ENCODE results near the gene ETS2.

ETS2 gene

DNA sequence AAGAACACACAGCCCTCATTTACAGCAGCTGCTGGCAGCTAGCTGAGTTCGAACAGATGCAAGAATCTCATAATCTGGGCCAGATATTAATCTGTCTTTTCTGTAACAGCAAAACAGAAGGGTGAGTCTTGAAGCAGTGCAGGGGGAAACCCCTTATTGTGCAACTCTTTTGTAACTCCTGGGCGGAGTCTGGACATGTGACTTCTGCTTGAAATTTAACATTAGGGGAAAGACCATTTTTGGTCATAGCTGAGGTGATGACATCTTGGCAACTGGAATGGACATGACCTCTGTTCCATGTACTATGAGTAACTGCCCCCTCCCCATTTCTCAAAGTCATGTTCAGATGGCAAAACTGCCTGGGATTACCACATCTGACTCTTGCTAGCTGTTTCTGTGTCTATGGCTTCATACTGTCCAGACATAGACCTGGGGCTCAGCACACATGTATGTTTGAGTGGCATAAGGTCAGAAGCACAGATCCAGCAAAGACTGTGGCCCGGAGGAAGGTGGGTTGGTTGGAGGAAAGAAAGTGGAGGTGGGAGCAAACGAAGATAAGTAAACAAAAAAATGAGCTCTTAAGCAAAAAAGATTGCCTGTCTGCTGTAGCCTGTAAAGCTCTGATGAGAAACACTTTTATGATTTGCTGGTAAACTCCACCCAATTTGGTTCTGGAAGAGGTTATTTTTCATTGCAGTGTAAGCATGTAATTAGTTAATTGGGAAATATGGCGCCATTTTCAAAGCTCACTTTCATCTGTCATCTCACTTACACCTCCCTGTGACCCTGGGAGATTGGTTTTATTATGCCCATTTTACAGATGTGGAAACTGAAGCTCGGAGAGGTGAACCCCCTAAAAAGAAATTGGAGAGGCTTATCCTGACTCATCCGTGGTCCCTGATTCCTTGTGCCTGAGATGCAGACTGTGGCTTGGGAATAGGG lies 26.1 kb downstream of the ETS2 start:
- peak; percentile 27; the same call in 1 of the 3 replicates for ATAC-seq
- TF ChIP-seq ZNF70 (CRISPR knock-in tag; IDR thresholded peaks at IDR 0.05) (no peak), ZNF565 (CRISPR knock-in tag; conservative IDR thresholded peaks at IDR 0.05; ENCODE audit: low read depth) (no peak), ZFP3 (CRISPR knock-in tag; IDR thresholded peaks at IDR 0.05) (no peak), TOX (CRISPR knock-in tag; IDR thresholded peaks at IDR 0.05; ENCODE audit: borderline replicate concordance) (no peak), TCF4 (CRISPR knock-in tag; IDR thresholded peaks at IDR 0.05; ENCODE audit: borderline replicate concordance) (no peak), BACH2 (CRISPR knock-in tag; IDR thresholded peaks at IDR 0.05; ENCODE audit: borderline replicate concordance) (no peak), POU6F1 (CRISPR knock-in tag; IDR thresholded peaks at IDR 0.05; ENCODE audit: borderline replicate concordance, low read depth) (no peak), CSRNP3 (CRISPR knock-in tag; IDR thresholded peaks at IDR 0.05) (no peak), ISL1 (CRISPR knock-in tag; IDR thresholded peaks at IDR 0.05) (no peak), ZFP30 (CRISPR knock-in tag; IDR thresholded peaks at IDR 0.05) (no peak), SNAI2 (CRISPR knock-in tag; IDR thresholded peaks at IDR 0.05) (no peak), ZC3H10 (CRISPR knock-in tag; IDR thresholded peaks at IDR 0.05) (no peak), ARNTL (CRISPR knock-in tag; IDR thresholded peaks at IDR 0.05; ENCODE audit: borderline replicate concordance, low read depth) (no peak), GLIS3 (CRISPR knock-in tag; IDR thresholded peaks at IDR 0.05) (no peak)
- TF ChIP-seq, protein P1, sequence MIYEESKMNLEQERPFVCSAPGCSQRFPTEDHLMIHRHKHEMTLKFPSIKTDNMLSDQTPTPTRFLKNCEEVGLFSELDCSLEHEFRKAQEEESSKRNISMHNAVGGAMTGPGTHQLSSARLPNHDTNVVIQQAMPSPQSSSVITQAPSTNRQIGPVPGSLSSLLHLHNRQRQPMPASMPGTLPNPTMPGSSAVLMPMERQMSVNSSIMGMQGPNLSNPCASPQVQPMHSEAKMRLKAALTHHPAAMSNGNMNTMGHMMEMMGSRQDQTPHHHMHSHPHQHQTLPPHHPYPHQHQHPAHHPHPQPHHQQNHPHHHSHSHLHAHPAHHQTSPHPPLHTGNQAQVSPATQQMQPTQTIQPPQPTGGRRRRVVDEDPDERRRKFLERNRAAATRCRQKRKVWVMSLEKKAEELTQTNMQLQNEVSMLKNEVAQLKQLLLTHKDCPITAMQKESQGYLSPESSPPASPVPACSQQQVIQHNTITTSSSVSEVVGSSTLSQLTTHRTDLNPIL (CRISPR knock-in tag; IDR thresholded peaks at IDR 0.05; ENCODE audit: low read depth): no peak
- TF ChIP-seq, protein P2, sequence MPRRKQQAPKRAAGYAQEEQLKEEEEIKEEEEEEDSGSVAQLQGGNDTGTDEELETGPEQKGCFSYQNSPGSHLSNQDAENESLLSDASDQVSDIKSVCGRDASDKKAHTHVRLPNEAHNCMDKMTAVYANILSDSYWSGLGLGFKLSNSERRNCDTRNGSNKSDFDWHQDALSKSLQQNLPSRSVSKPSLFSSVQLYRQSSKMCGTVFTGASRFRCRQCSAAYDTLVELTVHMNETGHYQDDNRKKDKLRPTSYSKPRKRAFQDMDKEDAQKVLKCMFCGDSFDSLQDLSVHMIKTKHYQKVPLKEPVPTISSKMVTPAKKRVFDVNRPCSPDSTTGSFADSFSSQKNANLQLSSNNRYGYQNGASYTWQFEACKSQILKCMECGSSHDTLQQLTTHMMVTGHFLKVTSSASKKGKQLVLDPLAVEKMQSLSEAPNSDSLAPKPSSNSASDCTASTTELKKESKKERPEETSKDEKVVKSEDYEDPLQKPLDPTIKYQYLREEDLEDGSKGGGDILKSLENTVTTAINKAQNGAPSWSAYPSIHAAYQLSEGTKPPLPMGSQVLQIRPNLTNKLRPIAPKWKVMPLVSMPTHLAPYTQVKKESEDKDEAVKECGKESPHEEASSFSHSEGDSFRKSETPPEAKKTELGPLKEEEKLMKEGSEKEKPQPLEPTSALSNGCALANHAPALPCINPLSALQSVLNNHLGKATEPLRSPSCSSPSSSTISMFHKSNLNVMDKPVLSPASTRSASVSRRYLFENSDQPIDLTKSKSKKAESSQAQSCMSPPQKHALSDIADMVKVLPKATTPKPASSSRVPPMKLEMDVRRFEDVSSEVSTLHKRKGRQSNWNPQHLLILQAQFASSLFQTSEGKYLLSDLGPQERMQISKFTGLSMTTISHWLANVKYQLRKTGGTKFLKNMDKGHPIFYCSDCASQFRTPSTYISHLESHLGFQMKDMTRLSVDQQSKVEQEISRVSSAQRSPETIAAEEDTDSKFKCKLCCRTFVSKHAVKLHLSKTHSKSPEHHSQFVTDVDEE (CRISPR knock-in tag; IDR thresholded peaks at IDR 0.05): no peak

DNA sequence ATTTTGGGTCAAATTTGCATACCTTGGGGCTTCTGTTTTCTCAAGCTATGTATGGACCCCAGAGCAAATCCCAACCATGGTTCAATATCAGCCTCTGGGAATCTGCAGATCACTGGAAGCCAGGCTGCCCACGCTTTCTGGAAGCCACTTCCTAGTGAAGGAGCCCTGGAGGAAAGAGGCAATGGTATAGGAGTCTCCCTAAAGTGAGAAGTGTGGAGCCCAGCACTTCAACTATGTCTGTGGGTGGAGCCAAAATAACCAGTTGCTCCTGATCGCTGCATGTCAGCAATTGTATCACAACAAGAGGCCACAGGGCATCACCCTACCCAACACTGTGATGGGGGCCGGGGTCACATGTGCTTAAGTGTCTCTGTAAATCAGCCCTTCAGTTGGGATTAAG lies 26.9 kb downstream of the ETS2 start:
- no peak for TF ChIP-seq ZNF565 (CRISPR knock-in tag; conservative IDR thresholded peaks at IDR 0.05; ENCODE audit: low read depth)
- no peak for TF ChIP-seq PATZ1 (CRISPR knock-in tag; IDR thresholded peaks at IDR 0.05; ENCODE audit: borderline replicate concordance)
- no peak for TF ChIP-seq BACH2 (CRISPR knock-in tag; IDR thresholded peaks at IDR 0.05; ENCODE audit: borderline replicate concordance)
- no peak for TF ChIP-seq POU6F1 (CRISPR knock-in tag; IDR thresholded peaks at IDR 0.05; ENCODE audit: borderline replicate concordance, low read depth)
- TF ChIP-seq, protein P1 (CRISPR knock-in tag; IDR thresholded peaks at IDR 0.05; ENCODE audit: low read depth): no peak
- TF ChIP-seq PPARA (CRISPR knock-in tag; IDR thresholded peaks at IDR 0.05; ENCODE audit: borderline replicate concordance): no peak
- no peak for TF ChIP-seq RARB (CRISPR knock-in tag; IDR thresholded peaks at IDR 0.05)
- TF ChIP-seq ISL1 (CRISPR knock-in tag; IDR thresholded peaks at IDR 0.05): no peak
- TF ChIP-seq CSRNP3 (CRISPR knock-in tag; IDR thresholded peaks at IDR 0.05): no peak
- TF ChIP-seq, protein P2 (CRISPR knock-in tag; IDR thresholded peaks at IDR 0.05): no peak
- no peak for TF ChIP-seq ZC3H10 (CRISPR knock-in tag; IDR thresholded peaks at IDR 0.05)
- no peak for TF ChIP-seq GLIS3 (CRISPR knock-in tag; IDR thresholded peaks at IDR 0.05)
- ATAC-seq: no peak

Data from SK-N-SH treated with all-trans-retinoic acid at 6 μM for 48 hours (cell line).